Kidney epithelial cell (primary cell): ENCODE results near the gene SYNPR. TPM values are rescaled to one million over a fixed set of nuclear protein-coding genes. Genes with fewer than 3 reads are reported as not detected.

ENCODE experiments used
- DNase-seq: peaks from one replicate; pipeline ENCODE4 v3.0.0-alpha.2; 2010; ENCODE audit warnings: low read depth
- H3K27me3 ChIP-seq: 2 replicates; pipeline ENCODE4 v1.6.0; 2011; ENCODE audit warnings: low read length; ENCODE audit not compliant: control insufficient read depth, insufficient read depth
- H3K36me3 ChIP-seq: 2 replicates; pipeline ENCODE4 v1.5.1; 2011; ENCODE audit warnings: low read length; ENCODE audit not compliant: control insufficient read depth, insufficient read depth
- H3K4me3 ChIP-seq: 2 replicates; pipeline ENCODE4 v1.5.1; 2011; ENCODE audit warnings: low read depth, mild to moderate bottlenecking, control low read depth, low read length
- CTCF ChIP-seq: IDR thresholded peaks from 2 replicates; pipeline ENCODE4 v1.5.1; 2011; ENCODE audit warnings: mild to moderate bottlenecking, moderate library complexity, low read length, control low read depth, inconsistent platforms; ENCODE audit not compliant: insufficient read depth, poor library complexity, severe bottlenecking
- total RNA-seq: library from RNA; depleted of rRNA; stranded (reverse); fragments of >200 nt; gene quantifications from 2 replicates; pipeline ENCODE4 v1.2.3, GENCODE V29; 2015

SYNPR gene
- total RNA-seq, 1 donor from 2014 or later, result not detected

GRCh38 chr3:63264716-63265115 lies 13.4 kb upstream of the SYNPR start:
- Histone ChIP-seq H3K4me3 (no peak overlapping the region), H3K27me3 (no peaks in the 10 kb centered on the region), H3K36me3 (no peaks in the 10 kb centered on the region)
- no peak for DNase-seq
- no peak for TF ChIP-seq CTCF

GRCh38 chr3:63274359-63274758 lies 3.7 kb upstream of the SYNPR start:
- TF ChIP-seq CTCF, result no peak
- Histone ChIP-seq H3K4me3 (no peak overlapping the region), H3K27me3 (peaks cover 21% of the 10 kb centered on the region), H3K36me3 (no peaks in the 10 kb centered on the region)
- DNase-seq, result no peak

GRCh38 chr3:63279005-63279841 lies 1.1 kb downstream of the SYNPR start:
- Histone ChIP-seq H3K27me3 (peaks cover 28% of the 10 kb centered on the region), H3K36me3 (no peaks in the 10 kb centered on the region), H3K4me3 (no peak overlapping the region)
- TF ChIP-seq CTCF, result no peak
- DNase-seq, result no peak

GRCh38 chr3:63287610-63288009 lies 9.5 kb downstream of the SYNPR start:
- Histone ChIP-seq H3K36me3 (no peaks in the 10 kb centered on the region), H3K4me3 (no peak overlapping the region), H3K27me3 (no peaks in the 10 kb centered on the region)
- TF ChIP-seq CTCF, result no peak
- no peak for DNase-seq

GRCh38 chr3:63290686-63291085 lies 12.6 kb downstream of the SYNPR start:
- no peak overlapping the region for H3K4me3 ChIP-seq
- no peak for DNase-seq
- H3K36me3 ChIP-seq, result no peaks in the 10 kb centered on the region
- H3K27me3 ChIP-seq, result no peaks in the 10 kb centered on the region
- no peak for TF ChIP-seq CTCF

GRCh38 chr3:63294332-63294731 lies 16.2 kb downstream of the SYNPR start:
- no peak for DNase-seq
- TF ChIP-seq CTCF, result no peak
- H3K27me3 ChIP-seq, result no peaks in the 10 kb centered on the region
- no peak overlapping the region for H3K4me3 ChIP-seq
- no peaks in the 10 kb centered on the region for H3K36me3 ChIP-seq
